Left kidney (tissue), 2 donors: Measurements from ENCODE around the gene KIF16B. TPM values are rescaled to one million over a fixed set of nuclear protein-coding genes. Genes with fewer than 3 reads are reported as not detected.
"Not testable (repeated sequence)": the region's sequence is repeated elsewhere in the genome, so short reads cannot be mapped to it uniquely, and the experiment has no call there.

Source experiments
- DNase-seq: peaks from one replicate; pipeline ENCODE4 v3.0.0-alpha.2; 2013
- polyA plus RNA-seq: library from polyadenylated mRNA; unstranded; fragments of 120-200 nt; gene quantifications from one replicate; pipeline ENCODE4 v1.2.1, GENCODE V29; 2013; ENCODE audit not compliant: insufficient read length

Gene KIF16B
- polyA plus RNA-seq, 1 donor, result 29.3 TPM

DNA sequence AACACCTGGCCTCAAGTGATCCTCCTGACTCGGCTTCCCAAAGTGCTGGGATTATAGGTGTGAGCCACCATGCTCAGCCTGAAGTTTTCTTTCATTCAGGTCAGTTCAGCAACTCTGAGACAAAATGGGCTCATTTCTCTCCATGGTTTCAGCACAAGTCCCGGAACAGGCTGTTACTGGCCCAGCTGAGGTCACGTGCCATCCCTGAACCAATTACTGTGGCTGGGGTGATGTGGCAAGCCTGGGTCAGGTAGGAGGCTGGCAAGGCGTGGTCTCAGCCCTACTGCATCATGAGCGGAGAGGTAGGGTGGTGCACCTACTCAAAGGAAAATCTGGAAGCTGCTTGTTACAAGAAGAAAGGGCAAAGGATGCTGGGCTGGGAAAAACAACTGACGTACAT lies 326.4 kb downstream of the KIF16B start:
- DNase-seq, result no peak

DNA sequence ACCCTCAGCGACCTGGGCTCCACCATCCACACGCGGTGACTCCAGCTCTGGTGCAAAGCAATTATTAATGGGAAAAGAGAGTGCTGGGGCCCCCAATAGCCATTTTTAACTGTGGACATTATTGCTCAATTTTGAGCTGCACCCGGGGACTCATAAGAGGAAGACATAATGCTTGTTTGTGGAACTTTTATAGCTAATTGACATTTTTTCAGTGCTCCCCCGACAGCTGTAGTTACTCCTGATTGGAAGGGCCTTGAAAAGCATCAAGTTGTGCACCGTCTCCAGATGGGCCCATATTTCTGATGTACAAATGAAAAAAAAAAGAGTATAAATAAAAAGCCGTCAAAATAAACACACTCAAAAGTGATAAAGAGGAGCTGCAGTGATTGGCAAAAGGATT lies 327.0 kb downstream of the KIF16B start:
- DNase-seq, result no peak

DNA sequence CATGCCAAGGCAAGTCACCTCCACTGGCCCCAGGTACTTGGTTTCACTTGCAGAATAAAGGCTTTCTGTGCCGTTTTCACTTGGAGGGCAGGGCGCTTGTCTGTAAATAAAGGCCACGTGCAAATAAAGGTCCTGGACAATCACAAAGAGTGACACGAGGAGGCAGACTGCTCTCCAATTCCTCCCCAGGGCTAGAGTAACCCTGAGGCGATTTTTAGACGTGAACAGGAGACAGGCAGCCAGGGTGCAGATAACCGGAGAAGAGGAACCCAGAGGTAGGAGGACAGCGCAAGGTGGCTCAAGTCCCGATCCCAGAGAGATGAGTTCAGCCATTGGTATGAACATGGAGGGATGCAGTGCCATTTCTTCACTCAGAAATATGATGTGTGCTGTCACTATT lies 327.4 kb downstream of the KIF16B start:
- DNase-seq, result no peak

DNA sequence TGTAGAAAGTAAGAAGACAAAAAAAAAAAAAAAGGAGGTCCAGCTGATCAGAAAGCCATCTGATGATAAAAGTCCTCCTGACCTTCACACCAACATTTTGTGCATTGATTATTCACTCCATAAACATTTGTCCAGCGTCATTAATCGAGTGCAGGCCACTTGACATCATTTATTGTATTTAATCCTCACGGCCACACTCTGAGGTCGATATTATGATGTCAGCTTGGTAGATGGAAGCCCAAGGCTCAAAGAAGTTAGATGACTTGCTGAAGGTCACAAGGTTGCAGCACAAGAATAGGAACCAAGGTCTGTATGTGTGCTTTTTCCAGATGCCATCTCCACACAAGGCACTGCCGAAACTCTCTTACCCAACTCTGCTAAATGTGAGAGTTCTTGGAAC lies 328.4 kb downstream of the KIF16B start:
- no peak for DNase-seq

DNA sequence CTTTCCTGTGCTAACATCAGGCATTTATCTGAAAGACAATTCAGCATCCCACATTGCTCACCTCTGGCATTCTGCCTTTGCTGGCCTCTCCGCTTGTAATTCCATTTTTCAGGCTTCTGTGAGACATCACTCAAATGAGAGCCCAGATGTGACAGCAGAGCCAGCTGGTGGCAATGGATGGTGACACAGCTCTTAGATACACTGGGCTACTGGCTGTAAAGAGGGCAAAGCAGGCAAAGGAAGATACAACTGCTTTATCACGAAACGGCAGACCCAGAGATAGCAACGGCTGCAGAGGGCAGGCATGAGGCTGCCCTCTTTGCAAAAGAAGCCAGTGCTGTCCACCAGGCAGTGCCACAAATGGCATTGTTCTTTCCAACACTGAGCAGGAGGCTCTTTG lies 329.8 kb downstream of the KIF16B start:
- no peak for DNase-seq

DNA sequence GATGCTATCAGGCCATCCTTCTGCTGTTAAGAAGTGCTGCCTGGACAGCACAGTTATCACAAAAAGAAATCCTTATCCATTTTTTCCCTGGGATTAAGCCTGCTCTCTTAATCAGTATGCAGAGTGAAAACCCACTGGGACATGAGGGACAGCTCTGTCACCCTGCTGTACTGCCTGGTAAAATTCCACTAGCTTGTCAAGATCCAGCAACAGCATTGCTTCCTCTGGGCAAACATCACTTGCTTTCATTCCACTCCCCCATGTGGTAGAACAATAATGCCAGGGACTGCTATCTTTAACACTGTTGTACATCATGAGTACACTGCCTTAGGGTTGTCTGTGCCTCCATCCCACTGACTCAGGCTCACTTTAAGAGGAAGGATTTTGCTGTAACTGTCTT lies 331.3 kb downstream of the KIF16B start:
- DNase-seq, result no peak

DNA sequence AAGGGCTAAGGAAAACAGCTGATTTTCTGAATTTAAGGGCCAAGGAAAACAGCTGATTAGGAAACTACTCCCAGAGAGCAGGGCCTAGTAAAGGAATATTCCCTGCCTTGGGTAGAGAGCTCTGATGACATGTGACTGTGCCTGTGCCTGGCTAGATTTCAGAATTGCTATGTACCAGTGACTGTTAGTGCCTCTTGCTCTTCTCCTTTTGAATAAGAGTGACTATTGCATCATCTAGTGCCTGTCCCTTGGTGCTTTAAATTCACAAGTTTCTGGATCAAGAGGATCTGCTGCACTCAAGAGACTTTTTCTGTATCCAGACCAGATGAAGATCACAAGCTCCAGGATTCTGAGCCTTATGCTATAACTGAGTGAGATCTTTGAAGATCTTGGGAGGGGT lies 332.9 kb downstream of the KIF16B start:
- no peak for DNase-seq

DNA sequence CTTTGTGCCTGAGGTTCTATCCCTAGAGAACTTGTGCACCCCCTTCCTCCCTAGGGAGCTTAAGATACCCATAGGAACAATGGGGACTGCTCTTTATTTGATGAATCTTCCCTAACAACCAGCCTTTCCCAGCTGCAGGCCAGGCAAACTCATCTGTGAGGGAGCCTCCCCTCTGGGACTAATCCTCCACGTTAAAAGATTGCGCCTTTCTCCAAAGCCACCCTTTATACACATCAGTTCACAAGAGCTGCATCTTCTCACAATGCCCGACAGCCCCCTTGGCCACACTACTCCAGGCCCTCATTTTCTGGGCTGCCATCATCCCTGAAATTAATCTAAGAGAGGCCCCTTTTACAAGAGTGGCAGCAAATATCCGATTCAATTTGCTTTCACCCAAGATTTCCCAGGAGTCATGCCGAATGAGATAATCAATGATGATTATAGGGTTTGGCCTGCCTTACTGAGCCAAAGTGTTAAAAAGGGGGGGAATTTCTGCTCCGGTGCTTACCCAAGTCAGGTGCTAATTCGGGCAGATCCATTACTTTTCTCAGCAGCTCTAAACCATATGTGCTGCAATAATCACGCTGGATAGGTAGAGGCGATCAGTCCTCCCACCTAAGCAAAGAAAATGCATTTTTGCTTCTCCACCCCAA lies 336.5 kb downstream of the KIF16B start:
- no peak for DNase-seq

DNA sequence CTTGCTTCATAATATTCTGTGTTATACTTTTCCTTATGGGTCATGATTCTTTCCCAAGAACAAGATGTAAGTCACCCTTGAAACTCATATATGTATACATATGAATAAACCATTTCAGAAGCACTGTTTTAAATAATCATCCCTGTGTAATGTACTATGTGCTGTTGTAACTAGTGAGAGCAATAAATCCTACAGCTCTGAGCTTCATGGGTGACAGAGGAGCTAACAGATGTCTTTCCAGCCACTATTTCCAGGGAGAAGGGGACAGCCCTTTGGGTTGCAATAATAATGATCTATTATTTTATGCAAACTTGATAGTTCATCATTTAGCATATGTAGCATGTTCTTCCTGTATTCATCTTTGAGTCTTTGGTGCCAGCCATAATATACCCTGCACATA lies 342.8 kb downstream of the KIF16B start:
- no peak for DNase-seq

DNA sequence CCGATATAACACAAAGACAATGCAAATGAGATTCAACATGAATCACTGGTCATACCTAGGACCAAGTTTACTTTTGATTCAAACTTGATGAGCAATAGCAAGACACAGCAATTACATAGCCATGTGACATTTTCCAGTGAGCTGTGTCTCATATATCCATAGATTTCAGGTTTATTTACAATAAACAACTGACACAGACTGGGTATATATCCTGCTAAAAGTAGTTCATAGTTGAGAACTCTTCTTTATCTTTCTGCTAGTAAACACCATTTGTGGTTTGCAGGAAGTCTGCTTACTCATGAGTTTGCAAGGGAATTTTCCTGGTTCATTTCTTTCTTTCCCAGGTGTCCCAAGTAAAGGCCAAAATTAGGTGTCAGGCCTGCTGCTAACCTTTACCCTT lies 343.4 kb downstream of the KIF16B start:
- no peak for DNase-seq

DNA sequence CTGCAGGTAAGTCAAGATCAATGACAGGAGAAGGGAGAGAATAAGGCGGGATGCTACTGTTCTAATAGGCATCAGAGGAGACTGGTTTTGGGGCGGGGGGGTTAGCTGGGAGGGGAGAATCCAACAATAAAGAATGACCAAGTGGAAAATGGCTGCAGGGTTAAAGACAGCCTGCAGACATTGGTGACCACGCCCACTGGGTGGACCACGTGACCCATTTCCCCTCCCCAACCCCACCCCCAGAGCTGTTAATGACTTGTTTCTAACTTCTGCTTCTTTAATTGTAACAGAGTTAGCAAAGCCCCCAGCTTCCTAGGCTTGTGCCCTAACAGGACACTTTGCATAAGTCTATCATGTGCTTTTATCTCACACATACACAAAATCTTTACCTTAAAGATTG lies 344.5 kb downstream of the KIF16B start:
- no peak for DNase-seq

DNA sequence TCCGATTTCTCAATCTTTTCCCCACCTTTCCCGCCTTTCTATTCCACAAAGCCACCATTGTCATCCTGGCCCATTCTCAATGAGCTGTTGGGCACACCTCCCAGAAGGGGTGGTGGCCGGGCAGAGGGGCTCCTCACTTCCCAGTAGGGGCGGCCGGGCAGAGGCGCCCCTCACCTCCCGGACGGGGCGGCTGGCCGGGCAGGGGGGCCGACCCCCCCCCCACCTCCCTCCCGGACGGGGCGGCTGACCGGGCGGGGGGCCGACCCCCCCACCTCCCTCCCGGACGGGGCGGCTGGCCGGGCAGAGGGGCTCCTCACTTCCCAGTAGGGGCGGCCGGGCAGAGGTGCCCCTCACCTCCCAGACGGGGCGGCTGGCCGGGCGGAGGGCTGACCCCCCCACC lies 346.3 kb downstream of the KIF16B start:
- not testable (repeated sequence) for DNase-seq

DNA sequence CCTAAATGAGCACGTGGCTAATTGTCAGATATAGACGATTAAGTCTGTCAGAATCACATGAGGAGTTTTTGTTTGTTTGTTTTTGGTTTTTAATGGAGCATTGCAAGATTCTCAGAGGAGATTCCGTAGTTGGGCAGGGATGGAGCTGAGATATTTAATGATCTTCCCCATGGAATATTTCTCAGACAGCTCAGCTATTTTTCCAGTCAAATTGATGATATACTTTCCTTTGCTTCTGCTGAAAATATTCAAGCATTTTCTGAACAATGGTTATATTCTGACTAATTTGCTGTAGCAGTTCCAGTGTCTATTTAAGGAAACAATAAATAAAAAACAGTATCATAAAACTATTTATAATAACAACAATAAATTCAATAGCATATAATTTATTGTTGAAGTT lies 348.4 kb downstream of the KIF16B start:
- no peak for DNase-seq

DNA sequence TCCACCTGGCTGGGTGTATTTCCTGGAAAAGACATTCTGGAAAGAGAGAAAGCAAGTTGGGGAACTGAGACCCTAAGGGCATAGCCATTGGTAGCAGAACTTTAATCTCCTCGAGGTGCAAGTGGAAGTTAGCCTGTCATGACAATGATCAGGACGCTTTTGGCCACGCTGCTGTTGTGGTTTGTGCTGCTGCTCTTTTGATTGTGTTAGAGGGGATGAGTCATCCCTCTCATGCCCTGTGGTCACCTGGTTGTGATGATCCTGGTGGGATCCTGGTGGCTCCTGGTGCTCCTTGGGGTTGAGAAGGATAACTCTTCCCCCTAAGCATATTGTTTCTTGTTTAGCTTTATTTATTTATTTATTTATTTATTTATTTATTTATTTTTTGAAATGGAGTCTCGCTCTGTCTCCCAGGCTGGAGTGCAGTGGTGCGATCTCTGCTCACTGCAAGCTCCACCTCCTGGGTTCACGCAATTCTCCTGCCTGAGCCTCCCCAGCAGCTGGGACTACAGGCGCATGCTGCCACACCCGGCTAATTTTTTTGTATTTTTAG lies 350.3 kb downstream of the KIF16B start:
- DNase-seq, result no peak

Other genes with a start within 250 kb of the KIF16B start
- 109 TPM for gene SNRPB2, start 156.6 kb upstream of the KIF16B start, polyA plus RNA-seq
- not detected for gene OTOR, start 174.9 kb upstream of the KIF16B start, polyA plus RNA-seq